ENCODE results near the gene NEU1.
"Not testable (repeated sequence)": the region's sequence is repeated elsewhere in the genome, so short reads cannot be mapped to it uniquely, and the experiment has no call there.

NEU1 gene

DNA sequence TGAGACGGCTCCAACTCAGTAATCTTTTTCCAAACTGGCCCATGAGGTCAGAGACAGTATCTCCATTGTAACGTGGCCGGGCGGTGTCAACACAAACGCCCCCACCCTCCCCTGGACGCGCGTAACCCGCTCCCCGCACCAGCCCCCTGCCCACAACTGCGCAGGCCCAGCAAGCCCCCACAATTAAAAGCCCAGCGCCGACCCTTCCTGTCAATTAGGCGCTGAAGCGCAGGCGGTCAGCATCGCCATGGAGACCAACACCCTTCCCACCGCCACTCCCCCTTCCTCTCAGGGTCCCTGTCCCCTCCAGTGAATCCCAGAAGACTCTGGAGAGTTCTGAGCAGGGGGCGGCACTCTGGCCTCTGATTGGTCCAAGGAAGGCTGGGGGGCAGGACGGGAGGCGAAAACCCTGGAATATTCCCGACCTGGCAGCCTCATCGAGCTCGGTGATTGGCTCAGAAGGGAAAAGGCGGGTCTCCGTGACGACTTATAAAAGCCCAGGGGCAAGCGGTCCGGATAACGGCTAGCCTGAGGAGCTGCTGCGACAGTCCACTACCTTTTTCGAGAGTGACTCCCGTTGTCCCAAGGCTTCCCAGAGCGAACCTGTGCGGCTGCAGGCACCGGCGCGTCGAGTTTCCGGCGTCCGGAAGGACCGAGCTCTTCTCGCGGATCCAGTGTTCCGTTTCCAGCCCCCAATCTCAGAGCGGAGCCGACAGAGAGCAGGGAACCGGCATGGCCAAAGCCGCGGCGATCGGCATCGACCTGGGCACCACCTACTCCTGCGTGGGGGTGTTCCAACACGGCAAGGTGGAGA, 47.4 kb downstream of the NEU1 start, which contains the start of the genes HSPA1A and HSPA1L:
HSPA1A (plus strand) TSS at position 519 of the 814 bp plus-strand sequence; CDS start at position 733, 214 bp downstream.
HSPA1L (minus strand) TSS at position 259 of the 814 bp plus-strand sequence. CDS start 3,311 bp downstream, outside the sequence.
- DNase-seq: peak; percentile 77

DNA sequence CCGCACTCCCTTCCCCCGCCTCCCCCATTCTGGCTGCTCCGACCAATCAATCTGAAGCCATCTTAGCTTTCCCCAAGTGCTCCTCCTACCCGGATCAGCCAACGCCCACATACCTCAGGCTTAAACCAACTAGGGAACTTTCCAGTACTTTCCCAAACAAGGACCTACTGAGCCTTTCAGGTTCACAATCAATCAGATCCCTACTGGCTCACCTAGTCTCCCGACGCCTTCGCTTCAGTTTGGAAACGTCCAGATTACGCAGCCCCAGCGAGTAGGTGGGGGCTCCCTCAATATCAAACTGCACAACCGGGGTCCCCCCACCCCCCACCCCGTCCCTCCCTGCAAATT, 48.0 kb downstream of the NEU1 start:
- peak; percentile 90 for DNase-seq

DNA sequence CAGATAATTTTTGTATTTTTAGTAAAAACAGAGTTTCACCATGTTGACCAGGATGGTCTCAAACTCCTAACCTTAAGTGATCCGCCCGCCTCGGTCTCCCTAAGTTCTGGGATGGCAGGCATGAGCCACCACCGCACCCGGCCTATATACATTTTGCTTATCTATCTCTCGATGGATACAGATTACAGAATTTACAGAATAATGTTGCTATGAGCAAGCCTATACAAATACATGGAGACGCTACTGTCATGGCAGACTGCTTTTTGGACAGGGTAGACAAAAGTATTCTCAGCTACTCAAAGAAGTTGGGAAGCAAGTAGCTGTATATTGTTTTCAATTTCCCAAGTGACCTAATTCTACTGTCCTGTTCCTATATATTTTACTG, 49.2 kb downstream of the NEU1 start:
- DNase-seq: no peak

DNA sequence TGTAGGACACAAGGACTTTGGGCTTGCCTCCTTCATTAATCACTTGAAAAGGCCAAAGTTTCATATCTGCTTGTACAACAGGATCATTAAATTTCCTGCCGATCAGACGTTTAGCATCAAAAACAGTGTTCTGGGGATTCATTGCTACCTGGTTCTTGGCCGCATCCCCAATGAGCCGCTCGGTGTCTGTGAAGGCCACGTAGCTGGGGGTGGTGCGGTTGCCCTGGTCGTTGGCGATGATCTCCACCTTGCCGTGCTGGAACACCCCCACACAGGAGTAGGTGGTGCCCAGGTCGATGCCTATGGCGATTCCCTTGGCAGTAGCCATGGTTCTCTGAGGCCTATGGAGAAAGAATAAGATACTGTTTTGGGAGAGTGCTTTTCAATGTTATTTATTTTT, 51.0 kb downstream of the NEU1 start:
- no peak for DNase-seq

DNA sequence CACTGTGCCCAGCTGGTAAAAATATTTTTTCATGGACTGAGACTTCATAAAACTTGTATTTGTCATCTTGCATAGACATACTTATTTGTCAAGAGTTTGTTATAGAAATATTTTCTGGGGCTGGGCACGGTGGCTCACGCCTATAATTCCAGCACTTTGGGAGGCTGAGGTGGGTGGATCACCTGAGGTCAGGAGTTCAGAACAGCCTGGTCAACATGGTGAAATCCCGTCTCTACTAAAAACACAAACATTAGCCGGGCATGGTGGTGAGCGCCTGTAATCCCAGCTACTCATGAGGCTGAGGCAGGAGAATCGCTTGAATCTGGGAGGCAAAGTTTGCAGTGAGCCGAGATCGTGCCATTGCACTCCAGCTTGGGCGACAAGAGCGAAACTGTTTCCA, 54.0 kb downstream of the NEU1 start:
- DNase-seq: not testable (repeated sequence)
